ENCODE results near the gene TSPAN14. TPM values are rescaled to one million over a fixed set of nuclear protein-coding genes. Genes with fewer than 3 reads are reported as not detected.

TSPAN14 gene
- total RNA-seq, 4 donors from 2014 or later: 56.1 to 105 (median 83.1) TPM

DNA sequence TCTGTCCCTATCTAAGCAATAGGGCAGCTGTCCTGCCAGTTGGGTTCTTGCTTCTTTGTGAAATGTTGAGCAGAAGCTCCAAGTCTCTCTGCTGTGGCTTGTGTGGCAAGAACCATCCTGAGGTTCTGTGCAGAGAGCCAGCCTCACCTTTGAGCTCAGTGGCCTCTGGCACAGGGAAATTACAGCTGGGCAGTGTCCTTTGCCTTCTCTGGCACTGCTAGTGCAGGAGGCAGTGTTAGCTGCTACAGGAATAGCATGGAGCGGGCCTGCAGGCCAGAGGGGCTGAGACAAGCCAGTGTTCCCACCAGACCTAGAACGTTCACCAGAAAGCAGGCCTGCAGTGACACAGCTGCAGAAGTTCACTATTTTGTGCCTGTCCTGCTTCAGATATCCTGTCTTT is 44.0 kb upstream of the TSPAN14 start:
- TF ChIP-seq, protein P1, sequence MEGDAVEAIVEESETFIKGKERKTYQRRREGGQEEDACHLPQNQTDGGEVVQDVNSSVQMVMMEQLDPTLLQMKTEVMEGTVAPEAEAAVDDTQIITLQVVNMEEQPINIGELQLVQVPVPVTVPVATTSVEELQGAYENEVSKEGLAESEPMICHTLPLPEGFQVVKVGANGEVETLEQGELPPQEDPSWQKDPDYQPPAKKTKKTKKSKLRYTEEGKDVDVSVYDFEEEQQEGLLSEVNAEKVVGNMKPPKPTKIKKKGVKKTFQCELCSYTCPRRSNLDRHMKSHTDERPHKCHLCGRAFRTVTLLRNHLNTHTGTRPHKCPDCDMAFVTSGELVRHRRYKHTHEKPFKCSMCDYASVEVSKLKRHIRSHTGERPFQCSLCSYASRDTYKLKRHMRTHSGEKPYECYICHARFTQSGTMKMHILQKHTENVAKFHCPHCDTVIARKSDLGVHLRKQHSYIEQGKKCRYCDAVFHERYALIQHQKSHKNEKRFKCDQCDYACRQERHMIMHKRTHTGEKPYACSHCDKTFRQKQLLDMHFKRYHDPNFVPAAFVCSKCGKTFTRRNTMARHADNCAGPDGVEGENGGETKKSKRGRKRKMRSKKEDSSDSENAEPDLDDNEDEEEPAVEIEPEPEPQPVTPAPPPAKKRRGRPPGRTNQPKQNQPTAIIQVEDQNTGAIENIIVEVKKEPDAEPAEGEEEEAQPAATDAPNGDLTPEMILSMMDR (IDR thresholded peaks at IDR 0.05; ENCODE audit: low read depth): no peak

DNA sequence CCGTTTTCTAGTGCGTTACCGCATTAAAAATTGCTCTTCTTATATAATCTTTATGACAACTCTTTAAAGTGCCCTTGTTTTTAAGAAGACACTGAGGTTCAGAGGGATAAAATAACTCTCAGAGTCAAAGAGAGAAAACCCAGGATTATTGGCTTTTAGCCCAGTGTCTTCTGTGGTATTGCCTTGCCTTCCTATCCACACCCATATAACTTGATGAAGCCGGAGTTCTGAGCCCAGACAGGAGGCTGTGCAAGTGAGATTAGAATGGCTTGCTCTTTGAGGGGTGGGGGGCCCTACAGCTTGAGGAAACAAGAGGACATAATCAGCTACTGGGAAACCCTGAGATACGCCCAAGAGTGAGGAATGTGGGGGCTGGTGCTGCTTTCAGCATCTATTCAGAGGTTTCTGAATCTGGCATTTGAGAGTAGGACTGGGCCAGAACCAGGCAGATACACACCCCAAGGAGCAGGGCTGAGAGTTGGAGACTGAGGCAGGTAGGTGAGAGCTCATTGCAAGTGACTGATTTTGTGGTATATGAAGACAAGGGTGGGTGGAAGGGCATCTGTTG is 43.4 kb upstream of the TSPAN14 start:
- TF ChIP-seq, protein P1 (IDR thresholded peaks at IDR 0.05; ENCODE audit: low read depth): no peak

GRCh38 chr10:80411267-80411668 is 42.8 kb upstream of the TSPAN14 start:
- TF ChIP-seq, protein P1 (IDR thresholded peaks at IDR 0.05; ENCODE audit: low read depth): no peak

GRCh38 chr10:80411681-80412220 is 42.4 kb upstream of the TSPAN14 start:
- TF ChIP-seq, protein P1 (IDR thresholded peaks at IDR 0.05; ENCODE audit: low read depth): no peak

DNA sequence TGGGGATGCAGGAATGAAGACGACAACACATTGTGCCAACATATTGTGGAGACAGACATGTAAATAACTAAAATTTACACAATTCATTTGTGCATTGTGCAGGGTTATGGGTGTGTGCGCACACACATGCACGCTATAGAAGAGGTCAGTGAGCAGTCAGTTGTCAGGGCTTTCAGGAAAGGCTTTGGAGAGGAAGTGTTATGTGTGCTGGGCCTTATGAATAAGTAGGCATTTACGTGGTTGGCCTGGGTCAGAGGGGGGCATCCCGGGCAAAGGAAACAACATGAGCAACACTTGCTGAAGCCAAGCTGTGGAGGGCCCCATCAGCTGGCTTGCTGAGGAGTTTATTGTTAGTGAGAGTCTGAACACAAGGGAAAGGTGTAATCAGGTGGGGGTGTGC is 41.6 kb upstream of the TSPAN14 start:
- TF ChIP-seq, protein P1 (IDR thresholded peaks at IDR 0.05; ENCODE audit: low read depth): no peak

- TF ChIP-seq, protein P1 (IDR thresholded peaks at IDR 0.05; ENCODE audit: low read depth): no peak
Observed at GRCh38 chr10:80413271-80413996, 40.7 kb upstream of the TSPAN14 start.

- TF ChIP-seq, protein P1 (IDR thresholded peaks at IDR 0.05; ENCODE audit: low read depth): no peak
Observed at GRCh38 chr10:80414142-80414895, 39.8 kb upstream of the TSPAN14 start.

Measured in subcutaneous adipose tissue (tissue), 4 donors.